CD4-positive, alpha-beta T cell treated with Interleukin-1 beta for 1 hour (primary cell): ENCODE measurements around the gene CHCHD4.

ENCODE experiments used
- DNase-seq, 2 donors: peaks; one replicate each; pipeline ENCODE4 v3.0.0-alpha.2; 2020 to 2022

Gene CHCHD4

GRCh38 chr3:14148041-14148985 is 23.6 kb upstream of the CHCHD4 start:
- no peak for DNase-seq

GRCh38 chr3:14147617-14148016 is 22.9 kb upstream of the CHCHD4 start:
- DNase-seq: no peak

- no peak for DNase-seq
Observed at GRCh38 chr3:14147066-14147435, 22.4 kb upstream of the CHCHD4 start.

GRCh38 chr3:14146381-14147065 is 21.9 kb upstream of the CHCHD4 start:
- no peak for DNase-seq

- no peak for DNase-seq
Observed at GRCh38 chr3:14145670-14146380, 21.2 kb upstream of the CHCHD4 start.

GRCh38 chr3:14145236-14145635 is 20.6 kb upstream of the CHCHD4 start:
- DNase-seq: no peak

GRCh38 chr3:14144423-14145075 is 19.9 kb upstream of the CHCHD4 start:
- DNase-seq: peak; percentile 91 to 92

GRCh38 chr3:14143271-14144225 is 18.9 kb upstream of the CHCHD4 start:
- peak in 1 of 2 donors; percentile 28 for DNase-seq

- peak; percentile 76 to 83 for DNase-seq
Observed at GRCh38 chr3:14142567-14143270, 18.0 kb upstream of the CHCHD4 start.

GRCh38 chr3:14141602-14142341 is 17.1 kb upstream of the CHCHD4 start:
- DNase-seq: peak in 1 of 2 donors; percentile 18

- no peak for DNase-seq
Observed at GRCh38 chr3:14141144-14141543, 16.5 kb upstream of the CHCHD4 start.

- DNase-seq: no peak
Observed at GRCh38 chr3:14140668-14141067, 16.0 kb upstream of the CHCHD4 start.

GRCh38 chr3:14139771-14140170 is 15.1 kb upstream of the CHCHD4 start:
- no peak for DNase-seq

GRCh38 chr3:14138878-14139655 is 14.4 kb upstream of the CHCHD4 start:
- no peak for DNase-seq

GRCh38 chr3:14138109-14138877 is 13.6 kb upstream of the CHCHD4 start:
- no peak for DNase-seq

GRCh38 chr3:14137445-14137844 is 12.8 kb upstream of the CHCHD4 start:
- no peak for DNase-seq

GRCh38 chr3:14137004-14137403 is 12.3 kb upstream of the CHCHD4 start:
- DNase-seq: no peak

GRCh38 chr3:14135581-14135980 is 10.9 kb upstream of the CHCHD4 start:
- DNase-seq: no peak

- no peak for DNase-seq
Observed at GRCh38 chr3:14134291-14134690, 9.6 kb upstream of the CHCHD4 start.
